AG04450 (cell line): ENCODE measurements around the gene THBS4. TPM values are rescaled to one million over a fixed set of nuclear protein-coding genes. Genes with fewer than 3 reads are reported as not detected.
"Not testable (repeated sequence)": the region's sequence is repeated elsewhere in the genome, so short reads cannot be mapped to it uniquely, and the experiment has no call there.

ENCODE experiments used
- CTCF ChIA-PET: fragments of 300-600, 350-600 bp; formaldehyde crosslinking; extraction: SDS; loops from one replicate; lab custom pipeline; 2022; ENCODE audit warnings: antibody characterized with exemption, inconsistent platforms; lab: Charles Lee
- POLR2A ChIA-PET: fragments of 350-600 bp; formaldehyde crosslinking; extraction: SDS; loops from one replicate; lab custom pipeline; 2021; ENCODE audit warnings: antibody characterized with exemption, inconsistent platforms; lab: Yijun Ruan, JAX
- DNase-seq: peaks from one replicate; pipeline ENCODE4 v3.0.0-alpha.2; 2011; ENCODE audit warnings: low read depth, low spot score
- H3K27ac ChIP-seq: one replicate; pipeline ENCODE4 v1.5.1; 2012; ENCODE audit warnings: low read depth, low read length, control low read depth
- H3K27me3 ChIP-seq: one replicate; pipeline ENCODE4 v1.6.0; 2012; ENCODE audit warnings: low read length; ENCODE audit not compliant: control insufficient read depth, insufficient read depth
- H3K4me3 ChIP-seq: 2 replicates; pipeline ENCODE4 v1.5.1; 2011; ENCODE audit warnings: mild to moderate bottlenecking, low read depth, low read length, control low read depth
- H3K9me3 ChIP-seq: 2 replicates; pipeline ENCODE4 v1.5.1; 2012; ENCODE audit warnings: low read length; ENCODE audit not compliant: control insufficient read depth, insufficient read depth
- CTCF ChIP-seq: IDR thresholded peaks from 2 replicates; pipeline ENCODE4 v1.5.1; 2011; ENCODE audit warnings: low read depth, low read length, control low read depth, inconsistent platforms
- polyA plus RNA-seq: library from polyadenylated mRNA; depleted of rRNA; stranded (reverse); fragments of >200 nt; gene quantifications from 2 replicates; pipeline ENCODE4 v1.2.3, GENCODE V29; 2011

The THBS4 gene
- polyA plus RNA-seq, 1 experiment: 0.94 TPM

DNA sequence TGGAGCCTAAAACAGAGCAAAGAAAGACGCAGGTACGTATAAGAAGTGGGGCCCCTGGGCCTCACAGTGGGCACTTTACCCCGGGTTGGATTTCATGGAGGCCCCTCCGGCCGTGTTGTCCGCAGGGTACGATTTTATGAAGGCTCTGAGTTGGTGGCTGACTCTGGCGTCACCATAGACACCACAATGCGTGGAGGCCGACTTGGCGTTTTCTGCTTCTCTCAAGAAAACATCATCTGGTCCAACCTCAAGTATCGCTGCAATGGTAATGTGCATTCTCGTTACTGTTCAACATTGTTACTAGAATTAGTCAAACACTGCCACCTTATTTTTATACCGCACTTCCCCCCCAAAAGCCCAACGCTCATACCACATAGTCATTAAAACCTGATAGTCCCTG, 47.1 kb downstream of the THBS4 start:
- H3K27me3 ChIP-seq: peaks cover 4% of the 10 kb centered on the region
- TF ChIP-seq CTCF: no peak
- H3K9me3 ChIP-seq: no peaks in the 10 kb centered on the region
- ChIA-PET CTCF (no interaction called here), POLR2A (no interaction called here)
- no peak for DNase-seq
- no peak overlapping the region for H3K4me3 ChIP-seq
- H3K27ac ChIP-seq: no peak overlapping the region

DNA sequence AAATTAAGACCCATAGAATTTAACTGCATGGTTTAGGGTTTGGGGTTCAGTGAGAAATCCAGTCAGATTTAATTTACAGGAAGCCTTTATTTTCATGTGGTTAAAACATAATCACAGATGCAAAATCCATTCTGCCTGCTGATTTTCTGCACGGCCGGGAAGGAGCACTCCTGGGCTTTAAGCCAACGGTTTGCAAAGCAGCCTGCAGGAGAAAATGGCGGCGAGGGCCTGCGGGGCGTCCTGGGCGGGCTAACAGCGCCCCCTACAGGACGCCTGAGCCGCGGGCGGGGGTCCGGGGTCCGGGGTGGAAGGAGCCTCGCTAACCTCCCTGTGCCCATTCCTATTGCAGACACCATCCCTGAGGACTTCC, 47.6 kb downstream of the THBS4 start:
- Histone ChIP-seq H3K4me3 (no peak overlapping the region), H3K27me3 (peaks cover 4% of the 10 kb centered on the region), H3K9me3 (no peaks in the 10 kb centered on the region), H3K27ac (no peak overlapping the region)
- DNase-seq: peak; percentile 36
- POLR2A ChIA-PET: no interaction called here
- CTCF ChIA-PET: interaction anchor here (0.6 to 3.3 kb wide), 72 partner anchors 10 to 950 kb away, joined by 3 to 67 read pairs (median 5); partner anchors contain the start of genes MTX3 and SERINC5
- peak; percentile 75 for TF ChIP-seq CTCF

DNA sequence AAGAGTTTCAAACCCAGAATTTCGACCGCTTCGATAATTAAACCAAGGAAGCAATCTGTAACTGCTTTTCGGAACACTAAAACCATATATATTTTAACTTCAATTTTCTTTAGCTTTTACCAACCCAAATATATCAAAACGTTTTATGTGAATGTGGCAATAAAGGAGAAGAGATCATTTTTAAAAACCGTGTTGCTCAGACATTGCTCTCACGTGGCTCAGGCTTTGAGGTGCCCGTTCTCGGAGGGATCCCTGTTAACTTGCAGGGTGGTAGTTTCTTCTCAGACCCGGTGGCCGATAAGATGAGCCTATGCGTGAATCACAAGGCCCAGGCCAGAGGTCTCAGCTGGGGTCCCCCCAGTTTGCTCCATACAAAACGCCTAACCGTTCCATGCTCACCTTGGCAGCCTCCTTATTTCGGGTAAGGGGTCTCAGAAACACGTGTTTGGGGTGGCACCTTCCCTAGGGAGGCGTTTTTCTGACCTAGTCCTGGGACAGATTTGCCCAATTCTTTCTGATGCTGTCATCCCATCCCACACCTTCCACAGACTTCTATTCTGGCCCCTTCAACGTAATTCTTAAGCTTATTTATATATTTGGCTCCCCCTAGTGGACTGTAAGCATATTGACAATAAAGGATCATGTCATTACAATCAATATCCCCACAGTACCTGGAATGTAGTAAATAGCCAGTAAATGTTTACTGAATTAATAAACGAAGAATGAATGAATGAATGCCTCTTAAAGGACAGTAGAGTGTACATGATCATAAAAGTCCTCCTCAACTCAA, 48.1 kb downstream of the THBS4 start:
- Histone ChIP-seq H3K27me3 (peaks cover 4% of the 10 kb centered on the region), H3K9me3 (no peaks in the 10 kb centered on the region), H3K4me3 (no peak overlapping the region), H3K27ac (no peak overlapping the region)
- peak; percentile 75 for TF ChIP-seq CTCF
- POLR2A ChIA-PET: no interaction called here
- DNase-seq: peak; percentile 29
- CTCF ChIA-PET: interaction anchor here (0.6 to 3.3 kb wide), 110 partner anchors 8 to 1061 kb away, joined by 3 to 67 read pairs (median 4); partner anchors contain the start of genes MTX3 and SERINC5

DNA sequence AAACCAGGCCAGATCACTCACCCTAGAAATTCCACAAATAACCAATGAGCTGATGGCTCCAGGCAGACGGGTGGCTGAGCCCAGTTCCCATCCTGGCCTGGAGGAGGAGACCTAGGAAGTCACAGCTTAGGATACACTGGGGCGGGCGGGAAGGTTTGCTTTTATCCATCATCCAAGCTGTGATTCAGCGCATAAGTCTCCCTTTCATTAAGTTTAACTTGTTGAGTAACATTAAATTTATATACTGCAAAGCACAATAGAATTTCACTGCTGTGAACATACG, 55.7 kb downstream of the THBS4 start:
- Histone ChIP-seq H3K27me3 (peaks cover 2% of the 10 kb centered on the region), H3K27ac (no peak overlapping the region), H3K9me3 (no peaks in the 10 kb centered on the region), H3K4me3 (no peak overlapping the region)
- ChIA-PET POLR2A (no interaction called here), CTCF (interaction anchor here (0.6 to 5.7 kb wide), 18 partner anchors 9 to 581 kb away, joined by 3 to 235 read pairs (median 4); partner anchors contain the start of genes SERINC5 and ZFYVE16)
- no peak for TF ChIP-seq CTCF
- no peak for DNase-seq

DNA sequence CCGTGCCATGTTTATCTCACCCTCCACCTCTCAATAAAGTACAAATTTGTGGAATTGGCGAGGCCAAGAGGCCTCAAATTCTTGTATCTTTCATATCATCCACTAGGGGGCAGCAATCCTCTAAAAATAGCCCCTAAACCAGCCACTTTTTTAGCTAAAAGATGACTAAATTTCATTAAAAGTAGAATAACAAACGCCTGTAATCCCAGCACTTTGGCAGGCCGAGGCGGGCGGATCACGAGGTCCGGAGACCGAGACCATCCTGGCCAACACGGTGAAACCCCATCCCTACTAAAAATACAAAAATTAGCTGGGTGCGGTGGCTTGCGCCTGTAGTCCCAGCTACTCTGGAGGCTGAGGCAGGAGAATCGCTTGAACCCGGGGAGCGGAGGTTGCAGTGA, 56.6 kb downstream of the THBS4 start:
- H3K9me3 ChIP-seq, H3K27me3 ChIP-seq, H3K4me3 ChIP-seq, DNase-seq, H3K27ac ChIP-seq: not testable (repeated sequence)
- peak; percentile 57 for TF ChIP-seq CTCF
- CTCF ChIA-PET: interaction anchor here (0.6 to 5.7 kb wide), 60 partner anchors 8 to 1067 kb away, joined by 3 to 235 read pairs (median 4); partner anchors contain the start of gene SERINC5
- POLR2A ChIA-PET: interaction anchor here (0.6 to 1.0 kb wide), 4 partner anchors 14 to 216 kb away, joined by 3 to 5 read pairs (median 4); partner anchors contain the start of gene SERINC5
